ENCODE results near the gene SCAPER.

DNA sequence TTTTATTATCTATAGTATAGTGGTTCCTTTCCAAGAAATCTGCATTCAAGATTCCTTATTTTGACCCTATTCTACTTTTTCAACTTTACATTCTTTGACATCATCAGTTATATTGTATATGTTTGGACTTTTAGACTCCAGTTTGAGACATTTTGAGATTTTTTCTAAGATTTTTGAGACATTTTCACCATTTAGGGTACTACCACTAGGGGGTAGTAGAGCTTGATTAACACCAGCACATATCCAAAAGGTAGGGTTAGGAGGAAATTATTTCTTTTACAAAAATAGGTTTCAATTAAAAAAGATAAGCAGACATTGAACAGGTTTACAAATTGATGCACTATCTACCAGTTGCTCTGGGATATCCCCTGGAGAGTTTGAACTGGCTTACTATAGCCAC lies 262.5 kb downstream of the SCAPER start:
- no peak for TF ChIP-seq EZH2 (IDR thresholded peaks at IDR 0.05; ENCODE audit: borderline replicate concordance, low read depth, low read length, poor library complexity, severe bottlenecking)
- TF ChIP-seq, protein P1, sequence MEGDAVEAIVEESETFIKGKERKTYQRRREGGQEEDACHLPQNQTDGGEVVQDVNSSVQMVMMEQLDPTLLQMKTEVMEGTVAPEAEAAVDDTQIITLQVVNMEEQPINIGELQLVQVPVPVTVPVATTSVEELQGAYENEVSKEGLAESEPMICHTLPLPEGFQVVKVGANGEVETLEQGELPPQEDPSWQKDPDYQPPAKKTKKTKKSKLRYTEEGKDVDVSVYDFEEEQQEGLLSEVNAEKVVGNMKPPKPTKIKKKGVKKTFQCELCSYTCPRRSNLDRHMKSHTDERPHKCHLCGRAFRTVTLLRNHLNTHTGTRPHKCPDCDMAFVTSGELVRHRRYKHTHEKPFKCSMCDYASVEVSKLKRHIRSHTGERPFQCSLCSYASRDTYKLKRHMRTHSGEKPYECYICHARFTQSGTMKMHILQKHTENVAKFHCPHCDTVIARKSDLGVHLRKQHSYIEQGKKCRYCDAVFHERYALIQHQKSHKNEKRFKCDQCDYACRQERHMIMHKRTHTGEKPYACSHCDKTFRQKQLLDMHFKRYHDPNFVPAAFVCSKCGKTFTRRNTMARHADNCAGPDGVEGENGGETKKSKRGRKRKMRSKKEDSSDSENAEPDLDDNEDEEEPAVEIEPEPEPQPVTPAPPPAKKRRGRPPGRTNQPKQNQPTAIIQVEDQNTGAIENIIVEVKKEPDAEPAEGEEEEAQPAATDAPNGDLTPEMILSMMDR (conservative IDR thresholded peaks at IDR 0.05; ENCODE audit: low read depth, low read length), result peak; percentile 54
